ENCODE data around the gene CREB3.

DNA sequence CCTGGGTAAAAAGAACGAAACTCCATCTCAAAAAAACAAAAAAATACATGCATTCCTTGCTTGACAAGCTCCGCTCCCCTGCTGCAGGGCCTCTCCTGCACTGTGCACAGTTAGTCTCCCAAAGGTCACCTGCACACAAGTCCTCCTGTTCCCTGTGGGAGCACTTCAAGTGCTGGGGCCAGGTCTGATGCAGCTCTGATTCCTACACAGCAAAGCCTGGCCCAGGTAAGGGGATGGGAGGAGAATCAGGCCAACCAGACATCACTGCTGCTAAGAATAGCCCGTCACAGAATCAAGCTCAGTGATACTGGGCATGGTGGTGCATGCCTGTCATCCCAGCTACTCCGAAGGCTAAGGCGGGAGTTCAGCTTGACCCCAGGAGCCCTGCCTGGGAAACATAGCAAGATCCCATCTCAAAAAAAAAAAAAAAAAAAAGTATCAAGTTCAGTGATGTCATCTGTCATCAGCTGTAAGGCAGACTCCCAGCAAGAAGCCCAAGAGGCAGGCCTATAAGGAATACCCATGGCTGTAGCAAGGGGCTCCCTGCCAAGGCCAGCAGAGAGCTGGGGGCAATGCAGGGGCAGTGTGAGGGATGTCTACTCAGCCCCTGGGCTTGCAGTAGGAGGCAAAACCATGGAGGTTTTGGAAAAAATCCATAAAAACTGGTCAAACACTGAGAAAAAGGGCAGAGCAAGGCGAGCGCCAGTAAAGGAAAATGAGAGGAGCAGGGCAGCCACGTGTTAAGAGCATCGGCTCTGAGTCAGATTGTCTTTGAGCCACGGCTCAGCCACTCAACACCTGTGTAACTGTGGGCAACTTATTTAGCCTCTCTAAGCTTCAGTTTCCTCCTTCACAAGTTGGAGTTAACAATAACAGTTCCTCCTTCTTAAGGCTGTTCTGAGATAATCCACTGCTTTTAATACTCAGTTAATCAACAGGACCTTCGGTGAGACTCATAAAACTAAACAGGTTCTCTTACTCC is 46.0 kb upstream of the CREB3 start:
- TF ChIP-seq CTCF (conservative IDR thresholded peaks at IDR 0.05; ENCODE audit: low read length) (no peak), EZH2phosphoT487 (IDR thresholded peaks at IDR 0.05; ENCODE audit: borderline replicate concordance) (no peak)

All from Loucy (cell line).